Kidney glomerular epithelial cell (primary cell): ENCODE measurements around the gene ADARB2.

Experiments
- DNase-seq: peaks from one replicate; lab custom pipeline; 2025; lab: John Stamatoyannopoulos, UW

Gene ADARB2

DNA sequence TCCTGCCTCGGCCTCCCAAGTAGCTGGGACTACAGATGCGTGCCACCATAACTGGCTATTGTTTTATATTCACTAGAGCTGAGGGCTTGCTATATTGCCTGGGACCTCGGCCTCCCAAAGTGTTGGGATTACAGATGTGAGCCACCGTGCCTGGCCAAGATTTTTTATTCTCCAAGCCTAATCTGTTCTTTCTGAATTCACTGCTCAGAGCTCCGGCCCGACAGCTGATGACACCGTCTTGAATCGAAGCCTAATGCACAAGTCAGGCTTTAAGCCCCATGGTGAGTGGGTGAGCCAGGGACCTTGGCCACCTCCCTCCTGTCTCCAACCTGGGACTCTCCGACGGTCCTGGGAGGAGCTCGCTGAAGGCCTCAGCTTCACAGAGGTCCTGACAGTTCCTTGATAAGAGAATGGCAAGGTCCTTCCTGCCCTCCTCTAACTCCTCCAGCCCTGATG, 342.3 kb downstream of the ADARB2 start:
- DNase-seq: no peak

GRCh38 chr10:1394155-1394912, 343.0 kb downstream of the ADARB2 start:
- no peak for DNase-seq

- no peak for DNase-seq
Observed at GRCh38 chr10:1393481-1393880, 343.8 kb downstream of the ADARB2 start.

- DNase-seq: no peak
Observed at GRCh38 chr10:1392127-1392526, 345.2 kb downstream of the ADARB2 start.

GRCh38 chr10:1390200-1390599, 347.1 kb downstream of the ADARB2 start:
- no peak for DNase-seq

DNA sequence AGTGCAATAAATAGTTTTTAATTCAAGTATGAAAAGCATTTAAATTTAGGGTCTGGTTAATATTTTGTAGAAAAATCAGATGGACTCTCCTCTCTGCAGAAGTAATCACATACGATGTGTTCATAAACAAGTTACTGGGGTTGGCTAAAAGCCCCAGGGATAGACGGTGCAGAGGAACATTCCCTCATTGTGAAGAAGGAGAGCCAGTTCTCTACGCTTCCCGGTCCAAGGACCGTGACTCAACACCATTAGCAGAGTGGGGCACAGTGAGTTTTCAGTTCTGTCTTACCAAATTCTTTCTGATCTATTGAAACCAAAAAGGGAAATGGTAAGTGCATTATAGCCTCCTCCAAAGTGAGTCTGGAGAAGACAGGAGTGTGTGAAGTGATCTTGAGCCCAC, 353.3 kb downstream of the ADARB2 start:
- no peak for DNase-seq

DNA sequence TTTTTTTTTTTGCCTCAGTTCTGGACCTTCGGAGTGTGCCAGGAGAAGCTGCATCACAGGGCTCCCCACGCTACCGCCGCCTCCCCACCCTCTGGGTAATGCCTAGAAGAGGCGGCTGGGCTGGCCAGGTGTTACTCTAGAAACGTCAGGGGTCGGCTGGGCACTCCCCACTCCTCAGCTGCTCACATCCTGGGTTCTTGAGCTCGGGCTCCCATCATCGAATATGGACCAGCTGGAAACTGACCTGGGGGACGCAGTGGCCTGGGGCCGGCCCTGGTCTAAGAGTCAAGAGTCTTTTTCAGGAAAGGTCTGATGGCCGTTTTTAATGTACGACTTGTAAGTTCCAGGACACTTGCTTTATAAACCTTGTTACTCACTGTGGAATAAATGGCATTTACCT, 354.6 kb downstream of the ADARB2 start:
- DNase-seq: no peak

DNA sequence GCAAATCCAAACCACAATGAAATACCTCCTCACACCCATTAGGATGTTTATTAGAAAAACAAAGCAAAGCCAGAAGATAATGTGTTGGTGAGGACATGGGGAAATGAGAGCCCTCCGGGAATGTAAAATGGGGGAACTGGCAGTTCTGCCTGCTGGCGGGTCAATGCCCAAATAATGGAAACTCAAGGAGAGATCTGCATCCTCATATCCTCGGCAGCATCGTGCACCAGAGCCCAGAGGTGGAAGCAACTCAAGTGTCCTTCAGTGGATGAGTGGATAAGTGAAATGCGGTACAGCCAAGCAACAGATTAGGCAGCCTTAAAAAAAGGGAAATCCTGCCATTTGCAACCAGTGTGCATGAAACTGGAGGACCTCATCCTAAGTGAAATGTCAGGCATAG, 356.0 kb downstream of the ADARB2 start:
- no peak for DNase-seq

GRCh38 chr10:1380088-1380671, 357.1 kb downstream of the ADARB2 start:
- DNase-seq: no peak

GRCh38 chr10:1379601-1380000, 357.7 kb downstream of the ADARB2 start:
- DNase-seq: no peak

- no peak for DNase-seq
Observed at GRCh38 chr10:1378473-1378872, 358.9 kb downstream of the ADARB2 start.

DNA sequence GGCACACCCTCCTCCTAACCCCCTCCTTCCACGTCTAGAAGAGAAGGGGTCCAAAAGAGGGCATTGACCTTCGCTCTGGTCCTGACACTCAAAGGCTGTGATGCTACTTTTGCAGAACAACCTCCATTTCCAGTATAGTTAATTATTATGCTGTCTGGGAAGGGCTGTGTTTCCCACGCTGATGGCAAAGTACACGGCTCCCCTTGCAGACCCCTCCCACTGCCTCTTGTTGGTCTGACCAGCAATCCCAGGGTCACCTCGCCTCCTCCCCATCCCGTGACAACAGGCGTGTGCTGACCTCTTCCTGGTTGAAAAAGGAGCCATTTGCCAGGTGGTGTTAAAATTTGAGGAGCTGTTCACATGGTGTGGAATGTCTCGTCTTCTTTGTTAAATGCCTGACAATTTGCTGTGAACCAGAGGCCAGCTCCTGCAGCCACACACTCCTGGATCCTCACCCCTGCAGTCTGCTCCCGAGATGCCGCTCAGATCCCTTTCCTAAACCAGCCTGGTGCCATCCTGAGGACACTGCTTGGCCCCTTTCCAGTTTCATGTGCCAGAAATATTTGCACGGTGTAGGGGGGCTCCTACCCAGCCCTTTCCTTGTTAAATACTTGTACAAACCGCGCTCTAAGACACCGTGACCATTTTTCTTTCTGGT, 359.5 kb downstream of the ADARB2 start:
- no peak for DNase-seq

DNA sequence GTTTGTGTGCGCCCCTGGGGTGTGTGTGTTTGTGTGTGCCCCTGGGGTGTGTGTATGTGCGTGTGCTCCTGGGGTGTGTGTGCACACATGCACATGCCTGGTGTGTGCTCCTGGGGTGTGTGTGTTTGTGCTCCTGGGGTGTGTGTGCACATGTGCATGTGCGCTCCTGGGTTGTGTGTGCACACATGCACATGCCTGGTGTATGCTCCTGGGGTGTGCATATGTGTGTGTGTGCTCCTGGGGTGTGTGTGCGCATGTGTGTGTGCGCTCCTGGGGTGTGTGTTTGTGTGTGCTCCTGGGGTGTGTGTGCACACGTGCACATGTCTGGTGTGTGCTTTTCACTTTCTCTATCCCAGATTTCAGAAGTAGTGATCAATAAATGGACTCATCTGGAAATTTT, 360.1 kb downstream of the ADARB2 start:
- DNase-seq: no peak

DNA sequence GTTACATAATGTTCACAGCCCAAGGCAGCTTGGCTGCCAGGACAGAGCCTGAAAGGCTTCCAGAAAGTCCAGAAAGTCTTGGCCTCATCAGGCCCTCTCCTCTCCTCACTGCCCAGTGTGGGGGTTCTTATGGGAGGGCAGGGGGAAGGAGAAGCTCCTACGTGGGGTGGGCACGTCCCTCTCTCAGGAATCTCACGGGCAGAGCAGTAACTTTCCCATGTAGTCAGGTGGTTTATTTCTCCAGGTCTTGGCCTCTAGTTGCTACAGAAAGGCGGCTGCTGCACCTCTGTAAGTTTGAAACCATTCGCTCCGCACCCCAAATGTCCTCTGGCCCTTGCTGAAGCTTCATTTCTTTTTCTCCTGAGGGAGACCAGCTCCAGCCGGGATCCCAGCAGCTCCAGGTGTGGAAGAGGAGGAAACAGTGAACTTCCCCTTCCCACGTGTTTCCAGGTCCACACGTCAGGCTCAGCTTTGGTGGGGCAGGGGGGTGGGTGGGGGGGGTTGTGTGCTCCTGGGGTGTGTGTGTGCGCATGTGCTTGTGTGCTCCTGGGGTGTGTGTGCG, 360.9 kb downstream of the ADARB2 start:
- no peak for DNase-seq

GRCh38 chr10:1375346-1376170, 361.8 kb downstream of the ADARB2 start:
- no peak for DNase-seq

GRCh38 chr10:1374511-1375345, 362.6 kb downstream of the ADARB2 start:
- no peak for DNase-seq

DNA sequence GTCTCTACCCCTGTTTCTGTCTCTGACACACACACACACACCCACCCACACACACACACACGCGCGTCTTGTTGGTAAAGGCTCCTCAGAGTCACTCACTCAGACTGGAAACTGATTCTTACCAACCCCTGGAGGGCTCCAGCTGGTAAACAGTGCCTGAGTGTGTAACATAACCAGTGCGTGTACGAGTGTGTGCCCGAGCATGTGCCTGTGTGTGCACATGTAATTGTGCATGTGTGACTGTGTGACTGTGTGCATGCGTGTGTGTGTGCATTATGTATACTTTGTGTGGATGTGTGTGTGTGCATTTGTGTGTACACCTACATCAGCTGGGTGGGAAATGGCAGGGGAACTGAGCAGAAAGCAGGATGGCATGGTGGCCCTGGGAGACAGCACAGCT, 364.0 kb downstream of the ADARB2 start:
- no peak for DNase-seq

- no peak for DNase-seq
Observed at GRCh38 chr10:1372212-1372611, 365.1 kb downstream of the ADARB2 start.

GRCh38 chr10:1370298-1370697, 367.0 kb downstream of the ADARB2 start:
- no peak for DNase-seq

- no peak for DNase-seq
Observed at GRCh38 chr10:1369665-1370064, 367.7 kb downstream of the ADARB2 start.

GRCh38 chr10:1369197-1369596, 368.1 kb downstream of the ADARB2 start:
- no peak for DNase-seq
